SK-N-SH (cell line): Measurements from ENCODE around the gene DCST1. TPM values are rescaled to one million over a fixed set of nuclear protein-coding genes. Genes with fewer than 3 reads are reported as not detected.
A peak's percentile ranks its signal among the peaks of the same experiment; 100 is the strongest.

Experiments
- CTCF ChIA-PET: fragments of 300-600, 350-600 bp; formaldehyde crosslinking; extraction: SDS; loops from one replicate; lab custom pipeline; 2021; lab: Yijun Ruan, JAX
- POLR2A ChIA-PET: fragments of 350-600 bp; sonication (Branson Sonifier 250); formaldehyde crosslinking; extraction: SDS; loops from one replicate; lab custom pipeline; 2020; ENCODE audit warnings: antibody characterized with exemption, inconsistent platforms; lab: Yijun Ruan, JAX
- DNase-seq: peaks from one replicate; pipeline ENCODE4 v3.0.0; 2012
- H2AFZ ChIP-seq: fragments of 200-600 bp; sonication (generic); 2 replicates; pipeline ENCODE4 v1.8.1; 2016; ENCODE audit warnings: antibody characterized with exemption, mild to moderate bottlenecking, low read depth
- H3F3A ChIP-seq: fragments of 200-600 bp; sonication (generic); replicated peaks from 2 replicates; pipeline ENCODE3; 2016; ENCODE audit warnings: antibody characterized with exemption, mild to moderate bottlenecking; ENCODE audit not compliant: insufficient read depth
- H3K27ac ChIP-seq, 2 experiments: fragments of 200-500 bp in 1 of 2; fragments of 200-600 bp in 1 of 2; sonication (Bioruptor generic) in 1 of 2; sonication (generic), shearing (Covaris generic) in 1 of 2; 2 replicates each; pipeline versions ENCODE4 v1.5.1 to v1.6.1; 2014 to 2016; ENCODE audit warnings: low read depth in 2 of 2, inconsistent platforms in 1 of 2, low read length in 1 of 2, mild to moderate bottlenecking in 1 of 2, mixed read lengths in 1 of 2
- H3K27me3 ChIP-seq: fragments of 200-600 bp; sonication (generic), shearing (Covaris generic); 2 replicates; pipeline ENCODE4 v1.6.1; 2016; ENCODE audit warnings: mixed run types; ENCODE audit not compliant: insufficient read depth
- H3K36me3 ChIP-seq, 2 experiments: fragments of 200-500 bp in 1 of 2; fragments of 200-600 bp in 1 of 2; sonication (Bioruptor generic) in 1 of 2; sonication (generic) in 1 of 2; replicated peaks in 1 of 2; 2 replicates each; pipeline versions ENCODE3 to v1.5.1; 2014 to 2016; ENCODE audit warnings: low read length in 1 of 2, mild to moderate bottlenecking in 1 of 2; ENCODE audit not compliant: insufficient read depth in 2 of 2, control insufficient read depth in 1 of 2
- H3K4me1 ChIP-seq, 2 experiments: fragments of 200-500 bp in 1 of 2; fragments of 200-600 bp in 1 of 2; sonication (Bioruptor generic) in 1 of 2; sonication (generic), shearing (Covaris generic) in 1 of 2; 2 replicates each; pipeline versions ENCODE4 v1.5.1 to v1.6.1; 2014 to 2016; ENCODE audit warnings: low read depth in 1 of 2, low read length in 1 of 2, mixed run types in 1 of 2; ENCODE audit not compliant: insufficient read depth in 2 of 2, control insufficient read depth in 1 of 2
- H3K4me2 ChIP-seq: fragments of 200-600 bp; sonication (generic), shearing (Covaris generic); 2 replicates; pipeline ENCODE4 v1.6.1; 2017; ENCODE audit warnings: mixed run types
- H3K4me3 ChIP-seq, 2 experiments: fragments of 200-500 bp in 1 of 2; fragments of 200-600 bp in 1 of 2; sonication (Bioruptor generic) in 1 of 2; sonication (generic), shearing (Covaris generic) in 1 of 2; 2 replicates each; pipeline versions ENCODE4 v1.5.1 to v1.8.1; 2014 to 2016; ENCODE audit warnings: low read depth in 2 of 2, inconsistent platforms in 1 of 2, low read length in 1 of 2, mild to moderate bottlenecking in 1 of 2, mixed read lengths in 1 of 2, moderate library complexity in 1 of 2
- H3K79me2 ChIP-seq: fragments of 200-600 bp; sonication (generic); 2 replicates; pipeline ENCODE4 v1.8.1; 2017; ENCODE audit warnings: mild to moderate bottlenecking; ENCODE audit not compliant: insufficient read depth
- H3K9ac ChIP-seq: fragments of 200-600 bp; sonication (generic); 2 replicates; pipeline ENCODE4 v1.6.1; 2017; ENCODE audit warnings: mixed run types
- H3K9me2 ChIP-seq: fragments of 200-600 bp; sonication (generic); 2 replicates; pipeline ENCODE4 v1.6.1; 2017; ENCODE audit warnings: mixed run types
- H3K9me3 ChIP-seq: fragments of 200-600 bp; sonication (generic); 2 replicates; pipeline ENCODE4 v1.6.1; 2017; ENCODE audit warnings: mixed run types, mild to moderate bottlenecking, moderate library complexity
- H4K20me1 ChIP-seq: fragments of 200-600 bp; sonication (generic); 2 replicates; pipeline ENCODE4 v1.6.1; 2017; ENCODE audit warnings: mild to moderate bottlenecking, mixed run types; ENCODE audit not compliant: insufficient read depth
- CHD2 ChIP-seq: fragments of 150-350 bp; IDR thresholded peaks from 2 replicates; pipeline ENCODE4 v1.6.1; 2018; ENCODE audit warnings: low read length; ENCODE audit not compliant: partially characterized antibody
- CTCF ChIP-seq: fragments of 200-600 bp; sonication (generic); IDR thresholded peaks from 2 replicates; pipeline ENCODE4 v1.6.1; 2017; ENCODE audit warnings: antibody characterized with exemption, mild to moderate bottlenecking, moderate library complexity
- ELF1 ChIP-seq: IDR thresholded peaks from 2 replicates; pipeline ENCODE4 v1.4.0; 2012
- FOSL2 ChIP-seq: IDR thresholded peaks from 2 replicates; pipeline ENCODE4 v1.4.0; 2012; ENCODE audit warnings: low read depth, mild to moderate bottlenecking, moderate library complexity, borderline replicate concordance
- FOXJ3 ChIP-seq: sonication (generic); formaldehyde crosslinking; IDR thresholded peaks from 2 replicates; pipeline ENCODE4 v1.5.1; 2020; ENCODE audit warnings: mild to moderate bottlenecking, missing genetic modification reagents
- FOXM1 ChIP-seq: IDR thresholded peaks from 2 replicates; pipeline ENCODE4 v1.4.0; 2012; ENCODE audit warnings: low read depth, mild to moderate bottlenecking
- GABPA ChIP-seq: IDR thresholded peaks from 2 replicates; pipeline ENCODE4 v1.4.0; 2012; ENCODE audit warnings: low read depth, mild to moderate bottlenecking
- GATA2 ChIP-seq: sonication (generic); formaldehyde crosslinking; IDR thresholded peaks from 2 replicates; pipeline ENCODE4 v1.5.0; 2020; ENCODE audit warnings: mild to moderate bottlenecking, missing genetic modification reagents
- IRF3 ChIP-seq: fragments of 150-350 bp; IDR thresholded peaks from 2 replicates; pipeline ENCODE4 v1.6.1; 2016; ENCODE audit warnings: mild to moderate bottlenecking, low read depth, low read length
- JUND ChIP-seq: IDR thresholded peaks from 2 replicates; pipeline ENCODE4 v1.4.0; 2012
- MAX ChIP-seq: IDR thresholded peaks from 2 replicates; pipeline ENCODE4 v1.4.0; 2012; ENCODE audit warnings: low read depth
- NFIC ChIP-seq: IDR thresholded peaks from 2 replicates; pipeline ENCODE4 v1.4.0; 2012; ENCODE audit warnings: borderline replicate concordance
- NRF1 ChIP-seq: IDR thresholded peaks from 2 replicates; pipeline ENCODE4 v1.6.1; 2012; ENCODE audit warnings: low read depth, mild to moderate bottlenecking, low read length
- PBX3 ChIP-seq: IDR thresholded peaks from 2 replicates; pipeline ENCODE4; 2012
- RAD21 ChIP-seq: IDR thresholded peaks from 2 replicates; pipeline ENCODE4 v1.6.1; 2012; ENCODE audit warnings: mild to moderate bottlenecking, low read length
- RCOR1 ChIP-seq: fragments of 150-350 bp; IDR thresholded peaks from 2 replicates; pipeline ENCODE4 v1.6.1; 2017; ENCODE audit warnings: antibody characterized with exemption, low read length
- REST ChIP-seq: IDR thresholded peaks from 2 replicates; pipeline ENCODE4 v1.6.1; 2012; ENCODE audit warnings: mild to moderate bottlenecking, low read depth, low read length, moderate library complexity
- RFX5 ChIP-seq: IDR thresholded peaks from 2 replicates; pipeline ENCODE4 v1.6.1; 2012; ENCODE audit warnings: mild to moderate bottlenecking, improper control_type of control experiment, low read length
- RXRA ChIP-seq: IDR thresholded peaks from 2 replicates; pipeline ENCODE4 v1.4.0; 2012; ENCODE audit warnings: low read depth, mild to moderate bottlenecking, borderline replicate concordance
- SIN3A ChIP-seq: IDR thresholded peaks from 2 replicates; pipeline ENCODE4 v1.6.1; 2012; ENCODE audit warnings: low read depth, mild to moderate bottlenecking, low read length, moderate library complexity, borderline replicate concordance
- SMC3 ChIP-seq: IDR thresholded peaks from 2 replicates; pipeline ENCODE4 v1.6.1; 2012; ENCODE audit warnings: low read depth, low read length, improper control_type of control experiment
- TCF12 ChIP-seq: IDR thresholded peaks from 2 replicates; pipeline ENCODE4 v1.4.0; 2012
- TEAD4 ChIP-seq: IDR thresholded peaks from 2 replicates; pipeline ENCODE4 v1.4.0; 2012; ENCODE audit warnings: mild to moderate bottlenecking, borderline replicate concordance; ENCODE audit not compliant: insufficient read depth
- USF1 ChIP-seq: IDR thresholded peaks from 2 replicates; pipeline ENCODE4 v1.4.0; 2012; ENCODE audit warnings: low read depth, borderline replicate concordance
- YY1 ChIP-seq: IDR thresholded peaks from 2 replicates; pipeline ENCODE4 v1.4.0; 2012; ENCODE audit warnings: low read depth, mild to moderate bottlenecking
- WGBS: methylation state at CpG from one replicate; pipeline ENCODE4 v1.1.6; 2017; ENCODE audit warnings: low lambda C conversion rate; 5-methylcytosine and 5-hydroxymethylcytosine counted together
- polyA plus RNA-seq, 3 experiments: library from polyadenylated mRNA; depleted of rRNA; stranded (reverse); fragments of >200 nt; gene quantifications; 2 replicates each; pipeline ENCODE4 v1.2.3, GENCODE V29; 2012

Gene DCST1
- polyA plus RNA-seq, 1 of the 3 experiments (the other 2 are of a cell fraction) = not detected

GRCh38 chr1:154998818-154999570, 34.6 kb upstream of the DCST1 start:
- peaks cover 13 to 19% of the 10 kb centered on the region in 2 experiments for H3K4me1 ChIP-seq
- DNase-seq = peak; percentile 78
- peak overlapping the region; percentile 54; the same call in 1 of the 2 replicates for H2AFZ ChIP-seq
- CTCF ChIA-PET = interaction anchor here (0.6 to 14.0 kb wide), 33 partner anchors 9 to 518 kb away, joined by 3 to 640 read pairs (median 6); partner anchors contain the start of genes ADAM15, CKS1B, CLK2 and EFNA3
- WGBS = 34% methylated on average over 24 of the region's 40 CpGs
- peaks cover 17% of the 10 kb centered on the region for H3K79me2 ChIP-seq
- peak overlapping the region; percentile 7 to 94; a peak in 3 of 4 replicates for H3K27ac ChIP-seq
- H3F3A ChIP-seq = peaks cover 27% of the 10 kb centered on the region
- peak overlapping the region; percentile 96 for H3K4me2 ChIP-seq
- H3K27me3 ChIP-seq = no peaks in the 10 kb centered on the region
- H3K9ac ChIP-seq = peak overlapping the region; percentile 2; the same call in 1 of the 2 replicates
- H4K20me1 ChIP-seq = no peaks in the 10 kb centered on the region
- H3K36me3 ChIP-seq = no peaks in the 10 kb centered on the region
- POLR2A ChIA-PET = interaction anchor here (0.7 to 3.0 kb wide), 6 partner anchors 11 to 45 kb away, joined by 3 to 18 read pairs (median 5); partner anchors contain the start of genes FLAD1, PBXIP1, PYGO2 and SHC1
- H3K9me3 ChIP-seq = no peaks in the 10 kb centered on the region
- no peaks in the 10 kb centered on the region for H3K9me2 ChIP-seq
- H3K4me3 ChIP-seq = peak overlapping the region; percentile 48 to 57; a peak in 3 of 4 replicates
- peak; percentile 20; the same call in 1 of the 2 replicates for TF ChIP-seq MAX
- TF ChIP-seq RFX5 = no peak
- peak; percentile 56; the same call in 1 of the 2 replicates for TF ChIP-seq RCOR1
- TF ChIP-seq SMC3 = peak; percentile 82
- no peak for TF ChIP-seq JUND
- no peak for TF ChIP-seq YY1
- no peak for TF ChIP-seq CHD2
- TF ChIP-seq FOXM1 = no peak
- TF ChIP-seq NFIC = no peak
- TF ChIP-seq FOSL2 = no peak
- no peak for TF ChIP-seq IRF3
- no peak for TF ChIP-seq TCF12
- TF ChIP-seq PBX3 = no peak
- no peak for TF ChIP-seq USF1
- TF ChIP-seq RAD21 = peak; percentile 70
- TF ChIP-seq RXRA = no peak
- peak; percentile 12; the same call in 1 of the 2 replicates for TF ChIP-seq GATA2
- no peak for TF ChIP-seq GABPA
- no peak for TF ChIP-seq ELF1
- TF ChIP-seq CTCF = peak; percentile 97
- TF ChIP-seq REST = no peak
- TF ChIP-seq TEAD4 = no peak
- TF ChIP-seq FOXJ3 (CRISPR knock-in tag) = 0 out of 2 replicates have a peak, but pooled peaks have one; percentile 14
- peak; percentile 50; the same call in 1 of the 2 replicates for TF ChIP-seq SIN3A
- TF ChIP-seq NRF1 = no peak
